GM18498 (cell line): ENCODE results near the gene KISS1.

Source experiments
- ATAC-seq: cut with Tn5 transposase; IDR thresholded peaks from one replicate; pipeline ENCODE4 v1.9.1; 2021; ENCODE audit warnings: mild to moderate bottlenecking, moderate library complexity; ENCODE audit not compliant: unreplicated experiment

Gene KISS1

DNA sequence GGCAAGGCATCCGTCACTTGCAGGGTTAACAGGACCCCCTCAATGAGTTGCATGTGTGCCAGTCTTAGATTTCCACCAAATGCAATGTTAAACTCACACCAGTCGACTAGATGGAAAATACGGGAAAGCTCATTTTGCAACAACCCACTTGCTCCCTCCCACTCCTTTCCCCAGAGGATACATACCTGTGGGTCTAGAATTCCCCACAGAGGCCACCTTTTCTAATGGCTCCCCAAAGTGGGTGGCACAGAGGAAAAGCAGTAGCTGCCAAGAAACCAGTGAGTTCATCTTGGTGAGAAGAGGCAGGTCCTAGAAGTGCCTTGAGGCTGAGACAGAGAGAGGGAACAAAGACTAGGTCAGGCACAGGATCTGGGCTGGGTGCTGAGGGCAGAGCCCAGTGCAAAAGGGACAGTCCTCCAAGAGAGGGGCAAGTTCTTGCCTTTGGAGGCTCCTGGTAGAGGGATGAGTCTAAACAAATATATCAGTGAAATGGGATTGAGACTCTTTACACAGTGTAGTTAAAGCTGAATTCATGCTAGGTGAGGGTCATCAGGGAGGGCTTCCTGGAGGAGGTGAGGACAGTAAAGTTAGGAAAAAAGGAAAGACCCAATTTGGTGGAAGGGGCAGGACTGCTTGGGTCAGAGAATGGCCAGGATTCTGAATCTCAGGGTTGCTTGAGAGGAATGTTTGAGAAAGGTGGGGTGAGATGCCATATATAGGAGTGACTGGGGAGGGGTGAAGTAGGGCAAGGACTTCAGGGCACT, 3.5 kb downstream of the KISS1 start:
- no peak for ATAC-seq

DNA sequence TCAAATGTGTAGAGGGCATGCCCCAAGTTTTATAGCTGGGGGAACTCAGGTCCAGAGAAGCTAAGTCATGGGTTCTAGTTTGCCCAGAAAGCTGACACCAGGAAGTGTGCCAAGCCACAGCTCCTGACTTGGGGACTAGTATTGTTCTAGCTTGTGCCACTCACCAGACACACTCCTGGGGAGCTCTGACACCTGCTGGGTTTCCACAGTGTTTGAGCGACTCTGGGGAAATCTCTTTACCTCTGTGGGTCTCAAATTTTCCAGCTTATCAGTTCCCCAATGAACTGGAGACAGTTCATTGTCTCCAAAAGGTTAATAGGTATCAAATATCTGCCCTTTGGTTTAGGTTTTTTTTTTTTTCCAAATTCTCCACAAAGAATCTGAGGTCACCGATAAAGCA, 4.2 kb downstream of the KISS1 start:
- no peak for ATAC-seq

DNA sequence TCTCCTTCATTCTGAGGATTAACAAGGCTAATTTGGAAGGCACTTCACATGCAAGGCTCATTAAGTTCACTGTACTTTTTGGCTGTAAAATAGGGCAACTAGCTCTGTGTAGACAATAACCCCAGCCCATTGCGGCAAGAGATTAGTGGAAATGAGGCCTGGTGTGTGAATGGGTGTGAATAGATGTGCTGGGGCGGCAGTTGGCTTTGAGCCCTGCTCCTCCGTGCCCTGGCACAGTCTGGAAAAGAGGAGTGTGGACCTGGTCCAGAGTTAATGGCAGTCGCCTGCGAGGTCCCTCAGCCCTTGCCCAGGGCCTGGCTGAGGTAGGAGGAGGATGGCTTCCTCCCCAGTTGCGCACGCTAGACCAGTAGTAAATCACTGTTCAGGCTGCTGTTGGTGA, 4.8 kb downstream of the KISS1 start:
- no peak for ATAC-seq

DNA sequence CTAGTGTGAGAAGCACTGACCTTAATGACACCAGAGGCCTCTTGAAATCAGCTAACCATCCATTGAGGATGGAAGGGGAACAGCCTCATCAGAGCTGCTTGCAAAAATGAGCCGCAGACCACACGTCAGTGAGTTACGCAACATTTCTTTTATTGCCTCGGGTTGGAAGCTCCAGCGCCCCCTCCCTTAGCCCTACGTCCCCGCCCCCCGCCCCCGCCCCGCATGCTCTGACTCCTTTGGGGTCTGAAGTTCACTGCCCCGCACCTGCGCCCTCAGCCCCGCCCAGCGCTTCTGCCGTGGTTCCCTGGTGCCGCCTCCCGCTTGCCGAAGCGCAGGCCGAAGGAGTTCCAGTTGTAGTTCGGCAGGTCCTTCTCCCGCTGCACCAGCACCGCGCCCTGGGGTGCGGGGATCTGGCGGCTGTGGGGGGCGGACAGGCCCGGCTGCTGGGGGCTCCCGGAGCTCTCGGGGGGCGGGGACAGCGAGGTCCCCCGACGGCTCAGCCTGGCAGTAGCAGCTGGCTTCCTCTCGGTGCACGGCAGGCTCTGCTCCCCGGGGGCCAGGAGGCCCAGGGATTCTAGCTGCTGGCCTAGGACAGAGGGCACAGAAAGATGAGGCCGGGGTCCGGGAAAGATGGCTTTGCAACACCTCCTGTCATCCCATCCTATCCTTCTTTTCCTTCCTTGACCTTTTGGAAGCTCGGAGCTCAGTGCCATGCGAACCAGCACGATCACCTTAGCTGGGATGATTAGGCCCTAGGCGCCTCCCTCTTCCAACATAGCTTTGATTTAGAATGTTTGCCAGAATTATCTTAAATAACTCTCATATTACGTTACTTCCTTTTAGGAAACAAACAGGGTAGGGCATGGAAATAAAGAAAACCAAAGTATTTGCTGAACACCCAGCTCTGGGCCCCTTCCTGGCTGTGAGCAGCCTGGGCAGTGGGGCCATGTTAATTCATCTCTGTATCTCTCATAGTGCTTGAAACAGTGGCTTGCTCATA, 5.8 kb downstream of the KISS1 start:
- ATAC-seq, result no peak

DNA sequence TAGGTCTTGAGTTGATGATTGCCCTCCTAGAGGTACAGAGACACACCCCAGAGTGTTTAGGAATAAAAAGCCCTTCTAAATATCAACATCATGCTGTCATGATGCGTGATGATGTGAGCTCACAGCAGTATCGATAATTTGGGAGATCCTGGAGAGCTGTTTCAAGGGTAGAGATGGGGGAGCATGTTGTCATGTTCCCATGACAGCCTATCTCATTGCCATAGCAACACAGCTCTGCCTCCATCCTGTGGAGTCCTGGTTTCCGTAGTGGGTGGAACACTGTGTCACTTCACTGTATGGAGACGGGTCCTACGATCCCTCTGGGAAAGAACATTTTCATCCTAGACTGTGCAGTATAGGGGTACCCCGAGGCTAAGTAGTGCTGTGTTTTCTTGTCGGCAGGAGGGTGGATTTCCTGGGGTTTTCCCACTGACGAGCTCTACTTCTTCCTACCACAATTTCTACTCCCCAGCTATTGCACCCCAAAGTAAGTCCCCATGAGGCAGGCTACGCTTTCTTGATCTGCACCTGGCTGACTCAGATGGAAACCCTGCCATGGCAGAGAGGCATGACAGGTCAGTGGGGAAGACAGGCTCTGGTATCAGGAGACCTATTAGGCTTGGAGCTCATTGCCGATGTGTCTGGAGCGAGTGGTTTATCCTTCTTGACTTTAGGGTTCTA, 7.2 kb downstream of the KISS1 start:
- ATAC-seq, result no peak

DNA sequence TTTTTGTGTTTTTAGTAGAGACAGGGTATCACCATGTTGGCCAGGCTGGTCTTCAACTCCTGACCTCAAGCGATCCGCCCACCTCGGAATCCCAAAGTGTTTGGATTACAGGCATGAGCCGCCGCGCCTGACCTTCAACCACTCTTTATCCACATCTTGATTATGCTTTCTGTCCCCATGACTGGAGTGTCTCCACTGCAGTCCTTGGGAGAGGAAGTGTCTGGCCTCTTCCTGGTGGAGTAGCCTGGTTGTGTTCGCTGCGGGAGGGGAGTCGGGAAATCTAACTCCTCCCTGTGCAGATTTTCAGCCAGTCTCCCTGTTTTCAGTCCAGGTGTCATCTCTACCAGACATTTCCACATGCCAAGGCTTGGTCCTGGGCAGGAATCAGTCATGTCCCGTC, 9.7 kb downstream of the KISS1 start:
- no peak for ATAC-seq

DNA sequence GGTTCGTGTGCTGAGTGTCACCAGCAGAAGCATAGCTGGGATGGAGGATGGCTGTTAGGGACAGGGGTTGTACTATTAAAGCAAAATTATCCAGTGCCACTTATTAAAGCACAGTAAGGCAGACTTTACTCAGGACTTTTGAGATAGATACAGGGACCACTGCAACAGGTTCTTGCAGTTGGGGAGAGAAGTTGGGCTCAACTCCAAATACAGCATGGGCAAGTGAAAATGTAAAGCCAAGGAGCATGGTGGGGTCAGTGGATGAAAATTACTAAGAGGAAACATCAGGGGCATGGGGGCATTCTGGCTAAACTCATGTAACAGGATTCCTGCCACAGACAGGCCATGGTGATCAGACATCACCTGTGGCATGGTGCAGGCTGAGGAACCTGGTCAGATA, 15.2 kb downstream of the KISS1 start:
- ATAC-seq, result no peak

DNA sequence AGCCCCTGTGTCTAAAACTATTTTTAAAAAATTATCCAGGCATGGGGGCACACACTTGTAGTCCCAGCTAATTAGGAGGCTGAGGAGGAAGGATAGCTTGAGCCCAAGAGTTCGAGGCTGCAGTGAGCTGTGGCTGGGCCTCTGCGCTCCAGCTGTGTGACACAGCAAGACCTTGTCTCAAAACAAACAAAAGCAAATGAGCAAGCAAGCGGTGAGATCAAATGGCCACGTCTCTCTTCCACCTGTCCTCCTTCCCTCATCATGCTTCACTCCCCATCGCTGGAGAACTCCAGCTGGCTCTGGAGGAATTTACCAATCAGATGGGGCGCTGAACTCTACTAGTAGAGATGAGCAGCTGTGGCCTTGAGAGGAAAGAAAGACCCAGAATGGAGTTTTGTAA, 16.2 kb downstream of the KISS1 start:
- ATAC-seq, result no peak

DNA sequence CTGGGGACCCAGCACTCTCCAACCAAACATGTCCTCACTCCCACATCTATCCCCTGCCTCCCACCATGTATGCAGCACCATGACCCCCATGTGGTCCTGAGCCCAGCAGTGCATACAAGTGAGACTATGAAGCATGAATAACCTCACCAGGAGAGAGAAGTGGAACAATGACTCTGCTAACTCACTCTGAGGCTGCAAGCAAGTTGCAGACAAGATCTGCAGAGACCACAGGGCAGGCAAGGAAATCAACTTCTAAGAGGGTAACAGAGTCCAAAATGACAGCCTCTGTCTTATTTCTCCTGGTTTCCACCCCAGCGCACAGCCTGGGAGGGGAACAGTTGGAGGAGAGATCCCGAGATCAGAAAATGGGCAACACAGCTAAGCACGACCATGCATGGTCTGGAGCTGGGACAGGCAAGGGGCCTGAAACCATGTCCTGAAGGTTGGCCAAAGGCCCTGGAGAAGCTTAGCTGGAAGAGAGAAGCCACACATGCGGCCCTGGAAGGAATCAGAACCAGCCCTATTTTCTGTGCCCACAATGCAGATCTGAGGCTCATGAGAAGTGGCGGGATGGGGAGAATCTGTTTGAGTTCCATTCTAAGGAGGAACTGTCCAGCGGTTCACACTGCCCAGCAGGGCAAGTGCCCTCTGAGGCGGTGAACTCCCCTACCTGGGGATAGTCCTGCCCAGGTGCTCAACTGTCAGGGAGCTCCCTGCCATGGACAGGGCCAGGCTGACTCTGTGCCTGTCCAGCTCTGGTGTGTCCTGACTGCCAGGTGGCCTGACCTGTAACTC, 17.6 kb downstream of the KISS1 start:
- no peak for ATAC-seq

DNA sequence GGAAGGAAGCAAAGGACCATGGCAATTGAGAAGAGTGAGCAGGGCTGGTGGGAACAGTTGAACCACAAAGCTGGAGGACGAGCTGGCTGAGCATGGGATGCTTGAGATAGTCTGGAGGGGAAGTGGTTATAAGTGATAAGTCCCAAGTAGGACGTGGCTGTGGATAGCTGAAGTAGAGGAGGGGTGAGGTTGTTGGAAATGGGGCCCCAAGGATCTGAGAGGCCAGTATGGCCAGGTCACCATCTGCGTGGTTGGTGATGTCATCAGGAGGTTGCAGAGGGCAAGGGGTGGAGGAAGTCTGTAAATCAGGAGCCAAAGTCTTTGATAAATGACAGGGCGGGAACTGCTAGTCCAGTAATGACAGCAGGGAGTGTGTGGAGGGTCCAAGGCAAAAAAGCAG, 19.2 kb downstream of the KISS1 start:
- no peak for ATAC-seq

DNA sequence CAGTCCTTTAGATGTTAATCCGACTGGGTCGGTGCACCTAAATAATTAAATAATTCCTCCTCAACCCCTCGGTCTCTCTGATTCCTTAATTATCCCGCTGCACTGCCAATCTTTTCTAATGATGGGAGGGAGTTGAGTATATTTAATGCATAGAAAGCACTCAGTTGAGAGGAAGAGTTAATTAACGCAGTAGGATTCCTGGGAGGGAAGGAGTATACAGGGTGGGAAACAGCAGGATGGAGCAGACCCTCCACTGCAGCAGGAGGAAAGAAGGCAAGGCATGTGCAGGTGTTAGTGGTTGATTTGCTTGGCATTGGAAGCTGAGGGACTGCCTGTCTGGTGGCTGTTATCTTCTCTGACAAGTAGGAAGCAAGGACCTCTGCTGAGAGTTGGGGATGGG, 20.2 kb downstream of the KISS1 start:
- no peak for ATAC-seq

DNA sequence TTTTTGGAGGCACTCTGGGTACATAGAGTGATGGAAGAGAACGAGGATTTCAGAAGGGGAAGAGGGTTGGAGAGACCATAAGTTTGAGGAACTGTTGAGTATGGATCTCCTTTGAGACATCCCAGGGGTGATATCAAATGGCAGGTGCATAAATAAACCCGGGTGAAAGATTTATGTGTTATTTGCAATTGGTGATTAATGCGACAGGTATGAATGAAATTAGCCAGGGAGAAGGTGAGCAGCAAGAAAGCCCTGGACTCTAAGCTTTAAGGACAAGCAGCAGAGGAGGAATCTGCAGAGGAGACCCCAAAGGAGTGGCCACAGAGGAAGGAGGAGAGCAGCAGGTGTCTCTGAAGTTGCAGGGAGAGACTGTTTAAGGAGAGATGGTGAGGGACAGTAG, 21.3 kb downstream of the KISS1 start:
- no peak for ATAC-seq

DNA sequence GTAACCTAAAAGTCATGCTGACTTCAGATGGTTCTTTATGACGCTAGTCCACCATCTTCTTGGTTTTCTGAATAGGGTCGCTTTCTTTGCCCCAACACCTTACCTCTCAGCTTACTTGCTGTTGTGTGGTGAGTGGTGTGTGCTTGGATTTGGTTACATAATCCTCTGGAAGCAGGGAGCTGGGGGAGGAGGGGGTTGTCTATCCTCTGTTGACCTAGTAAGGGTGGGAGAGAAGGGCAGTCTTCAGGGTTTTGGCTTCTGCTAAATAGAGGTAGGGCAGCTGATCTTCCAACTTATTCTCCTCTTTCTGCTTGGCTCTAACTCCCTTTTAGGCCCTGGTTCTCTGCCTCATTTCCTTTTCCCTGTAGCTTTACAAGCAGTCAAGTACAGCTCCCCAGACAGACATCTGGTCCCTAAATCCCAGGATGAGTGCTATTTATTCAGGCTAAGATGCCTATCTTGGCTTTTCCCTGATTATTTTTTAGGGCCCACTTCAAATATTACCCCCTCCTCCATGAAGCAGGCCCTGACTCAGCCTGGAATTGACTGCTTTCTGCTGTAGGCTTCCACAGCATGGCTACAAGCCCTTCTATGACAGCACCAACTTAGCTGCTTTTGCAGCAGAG, 23.8 kb downstream of the KISS1 start:
- ATAC-seq, result no peak

DNA sequence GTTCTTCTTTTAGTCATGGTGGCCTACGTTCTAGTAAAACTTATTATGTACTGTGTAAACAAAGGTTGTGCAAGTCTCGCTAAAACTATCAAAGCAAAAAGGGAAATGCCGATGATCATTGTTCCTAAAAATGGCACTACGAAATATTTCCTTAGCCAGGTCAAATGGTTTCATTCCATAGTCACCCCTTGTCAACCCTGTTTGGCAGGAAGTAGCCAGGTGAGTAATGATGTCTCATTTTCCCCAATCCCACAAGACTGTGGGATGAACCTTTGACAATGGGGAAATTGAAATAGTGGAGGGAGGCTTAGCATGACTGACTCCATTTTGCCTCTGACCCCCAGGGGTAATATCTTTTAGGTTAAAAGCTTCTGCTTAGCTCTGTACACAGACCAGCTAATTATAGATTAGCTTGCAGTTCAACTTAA, 24.5 kb downstream of the KISS1 start:
- no peak for ATAC-seq

DNA sequence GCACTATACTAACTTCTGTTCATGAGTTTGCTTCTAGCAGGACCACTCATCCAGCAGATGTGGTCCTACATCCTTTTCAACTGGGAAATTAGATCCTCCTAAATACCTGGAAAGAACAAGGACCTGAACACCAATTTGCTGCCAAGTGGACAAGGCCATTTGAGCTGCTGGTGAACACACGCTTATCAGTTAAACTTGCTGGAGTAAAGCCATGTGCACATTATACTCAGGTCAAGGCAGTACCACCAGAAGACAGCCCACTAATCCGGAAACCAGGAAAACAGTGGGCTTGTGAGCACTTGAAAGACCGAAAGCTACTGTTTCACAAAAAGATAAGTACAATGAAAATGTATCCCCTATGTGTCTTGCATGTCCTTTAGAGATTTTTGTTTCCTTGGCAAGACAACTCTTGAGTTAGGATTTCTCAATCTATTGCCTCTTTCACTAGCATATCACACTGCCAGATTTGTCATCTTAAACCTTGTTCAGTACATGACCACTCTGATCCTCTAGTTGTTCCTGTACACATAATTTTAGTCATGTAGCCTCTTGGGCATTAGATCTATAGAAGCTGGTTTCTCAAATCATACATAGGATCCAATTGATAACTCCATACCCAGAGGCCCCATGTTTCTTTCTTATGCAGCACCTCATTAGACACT, 25.7 kb downstream of the KISS1 start:
- no peak for ATAC-seq

DNA sequence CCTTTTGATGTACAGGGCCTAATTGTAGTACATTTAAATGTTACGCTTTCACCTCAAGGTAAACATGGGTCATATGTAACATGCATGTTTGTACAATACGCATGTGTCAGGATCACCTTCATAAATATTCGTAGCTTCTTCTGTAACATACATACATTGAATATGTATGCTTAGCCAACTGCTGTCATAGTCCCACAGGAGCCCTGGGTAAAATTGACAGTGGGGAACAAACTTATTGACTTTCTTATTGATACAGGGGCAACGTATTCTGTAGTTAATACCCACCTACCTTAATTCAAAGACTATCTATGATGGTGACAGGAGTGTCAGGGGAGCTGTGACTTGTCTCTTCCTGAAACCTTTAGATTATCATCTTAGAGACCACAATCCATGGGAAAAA, 26.4 kb downstream of the KISS1 start:
- no peak for ATAC-seq

DNA sequence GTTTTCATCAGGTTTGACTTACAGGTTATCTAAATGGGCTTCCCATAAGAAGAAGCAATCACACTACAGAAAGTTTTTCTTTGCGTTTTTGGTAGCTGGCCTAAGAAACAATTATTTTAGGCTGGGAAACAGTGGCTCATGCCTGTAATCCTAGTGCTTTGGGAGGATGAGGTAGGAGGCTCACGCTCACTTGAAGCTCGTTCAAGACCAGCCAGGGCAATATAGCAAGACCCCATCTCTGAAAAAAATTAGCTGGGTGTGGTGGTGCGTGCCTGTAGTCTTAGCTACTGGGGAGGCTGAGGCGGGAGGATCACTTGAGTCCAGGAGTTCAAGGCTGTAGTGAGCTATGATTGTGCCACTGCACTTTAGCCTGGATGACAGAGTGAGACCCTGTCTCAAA, 28.6 kb downstream of the KISS1 start:
- ATAC-seq, result no peak

DNA sequence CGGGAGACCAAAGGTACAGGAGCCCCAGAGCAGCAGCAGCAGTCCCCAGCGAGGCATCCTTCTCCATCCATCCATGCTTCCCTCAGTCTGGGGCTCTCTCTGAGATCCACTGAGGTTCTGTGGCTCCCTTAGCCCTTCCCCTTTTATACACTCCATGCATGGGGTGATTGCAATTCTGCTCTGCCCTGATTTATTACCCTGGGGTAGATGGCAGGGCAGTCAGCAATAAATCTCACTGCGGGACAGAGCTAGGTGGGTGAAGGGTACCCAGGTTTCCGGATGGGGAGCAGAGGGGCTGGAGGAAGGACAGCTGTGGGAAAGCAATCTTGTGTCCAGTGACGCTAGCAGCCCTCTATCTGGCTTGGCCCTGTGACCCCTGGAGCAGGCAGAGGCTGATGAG, 30.1 kb downstream of the KISS1 start, which contains the start of gene REN:
Gene REN (minus strand): TSS at position 119 of the 400 bp plus-strand sequence. CDS start 44 bp downstream, at position 75.
- no peak for ATAC-seq

DNA sequence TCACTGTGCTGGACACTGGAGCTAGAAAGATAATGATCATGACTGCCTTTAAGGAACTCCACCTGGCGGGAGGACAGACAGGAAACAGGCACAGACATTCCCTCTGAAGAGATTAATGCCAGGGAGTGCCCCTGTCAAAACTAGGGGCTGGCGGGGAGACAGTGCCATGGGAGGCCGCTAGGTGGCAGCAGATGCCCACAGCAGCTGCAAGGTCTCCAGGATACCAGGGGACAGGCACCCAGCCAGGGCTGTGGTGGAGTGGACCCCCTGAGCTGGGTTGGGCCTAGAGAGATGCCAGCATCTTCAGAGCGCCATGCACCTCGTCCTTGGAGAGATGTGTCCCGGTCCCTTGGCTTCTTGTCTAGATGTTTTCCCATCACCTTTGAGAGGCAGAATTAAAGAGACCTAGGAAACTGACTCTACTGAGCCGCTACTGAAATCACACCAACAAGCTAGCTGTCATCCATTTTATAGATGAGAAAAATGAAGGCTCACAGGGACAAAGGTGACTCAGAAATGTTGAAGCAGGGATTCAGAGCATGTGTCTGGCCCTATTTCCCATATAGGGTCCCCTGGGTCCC, 33.7 kb downstream of the KISS1 start:
- peak; percentile 54 for ATAC-seq
